Activated T-cell treated with anti-CD3 and anti-CD28 coated beads, Interleukin-2, amount 50 U/mL, for 72 hours (primary cell): ENCODE data around the gene TMEM270. TPM values are rescaled to one million over a fixed set of nuclear protein-coding genes. Genes with fewer than 3 reads are reported as not detected.
"Not testable (repeated sequence)": the region's sequence is repeated elsewhere in the genome, so short reads cannot be mapped to it uniquely, and the experiment has no call there.

Experiments used
- ATAC-seq, 2 donors: fragments of 150-1000 bp; cut with Tn5 transposase; replicated peaks in 1 of 2; 2 replicates each; pipeline ENCODE4 v1.10.0; 2021; ENCODE audit warnings: moderate library complexity in 2 of 2, mild to moderate bottlenecking in 1 of 2
- DNase-seq, 2 donors: peaks; one replicate each; pipeline ENCODE4 v3.0.0; 2021 to 2022; ENCODE audit warnings: mixed read lengths in 1 of 2
- H3K27ac Mint-ChIP-seq: one replicate; pipeline ENCODE4 v1.8.0; 2022; ENCODE audit warnings: mild to moderate bottlenecking, moderate library complexity, mixed read lengths
- H3K27me3 Mint-ChIP-seq: one replicate; pipeline ENCODE4 v1.8.0; 2022; ENCODE audit warnings: low read depth, mixed read lengths
- H3K36me3 Mint-ChIP-seq, 2 donors: one replicate each; pipeline ENCODE4 v1.8.0; 2022; ENCODE audit warnings: mixed read lengths in 2 of 2, mild to moderate bottlenecking in 1 of 2; ENCODE audit not compliant: insufficient read depth in 2 of 2
- H3K4me1 Mint-ChIP-seq: one replicate; pipeline ENCODE4 v1.8.0; 2022; ENCODE audit warnings: low read depth, mixed read lengths
- H3K4me3 Mint-ChIP-seq, 2 donors: one replicate each; pipeline ENCODE4 v1.8.0; 2022; ENCODE audit warnings: mild to moderate bottlenecking in 2 of 2, mixed read lengths in 2 of 2, moderate library complexity in 2 of 2
- H3K9me3 Mint-ChIP-seq, 2 donors: one replicate each; pipeline ENCODE4 v1.8.0; 2022; ENCODE audit warnings: mixed read lengths in 2 of 2
- total RNA-seq, 2 donors: library from RNA; stranded (reverse); gene quantifications; one replicate each; pipeline ENCODE4 v1.2.3, GENCODE V29; 2022

The TMEM270 gene
- total RNA-seq, 2 donors from 2014 or later, result not detected

GRCh38 chr7:73839290-73839689, 21.7 kb upstream of the TMEM270 start:
- Mint-ChIP-seq H3K4me1 (no peaks in the 10 kb centered on the region), H3K27me3 (peaks cover 6% of the 10 kb centered on the region), H3K27ac (no peak overlapping the region), H3K9me3 (no peaks in the 10 kb centered on the region), H3K4me3 (no peak overlapping the region), H3K36me3 (no peaks in the 10 kb centered on the region)
- DNase-seq, result no peak
- no peak for ATAC-seq

- DNase-seq (no peak), ATAC-seq (no peak)
- H3K27me3 Mint-ChIP-seq, result peaks cover 6% of the 10 kb centered on the region
- no peaks in the 10 kb centered on the region for H3K36me3 Mint-ChIP-seq
- H3K4me1 Mint-ChIP-seq, result no peaks in the 10 kb centered on the region
- no peak overlapping the region for H3K27ac Mint-ChIP-seq
- no peaks in the 10 kb centered on the region for H3K9me3 Mint-ChIP-seq
- H3K4me3 Mint-ChIP-seq, result no peak overlapping the region
Measured at GRCh38 chr7:73839743-73840714, 20.9 kb upstream of the TMEM270 start.

- no peak overlapping the region for H3K27ac Mint-ChIP-seq
- H3K4me3 Mint-ChIP-seq, result peak overlapping the region in 1 of 2 donors; percentile 60
- no peaks in the 10 kb centered on the region for H3K4me1 Mint-ChIP-seq
- no peaks in the 10 kb centered on the region for H3K9me3 Mint-ChIP-seq
- ATAC-seq, result no peak
- peaks cover 6% of the 10 kb centered on the region for H3K27me3 Mint-ChIP-seq
- H3K36me3 Mint-ChIP-seq, result no peaks in the 10 kb centered on the region
- no peak for DNase-seq
Measured at GRCh38 chr7:73840715-73841379, 20.1 kb upstream of the TMEM270 start.

GRCh38 chr7:73841689-73842066, 19.3 kb upstream of the TMEM270 start:
- Mint-ChIP-seq H3K27me3 (peaks cover 6% of the 10 kb centered on the region), H3K27ac (no peak overlapping the region), H3K36me3 (no peaks in the 10 kb centered on the region), H3K4me1 (no peaks in the 10 kb centered on the region), H3K9me3 (no peaks in the 10 kb centered on the region), H3K4me3 (peak overlapping the region; percentile 85 to 91)
- ATAC-seq (no peak), DNase-seq (no peak)

GRCh38 chr7:73842067-73842976, 18.6 kb upstream of the TMEM270 start, which contains the start of gene METTL27:
TSS of gene METTL27 (minus strand) at chr7:73842516. CDS start at chr7:73842140, 376 bp downstream.
- Mint-ChIP-seq H3K4me3 (peak within 1 kb of the TSS; percentile 85 to 91), H3K27ac (no peak within 1 kb of the TSS), H3K4me1 (no peaks in the 10 kb centered on the region), H3K36me3 (no peaks in the 10 kb centered on the region), H3K9me3 (no peaks in the 10 kb centered on the region), H3K27me3 (peaks cover 6% of the 10 kb centered on the region)
- peak; percentile 98 to 99 for ATAC-seq
- DNase-seq, result peak; percentile 91 to 94

- no peak for ATAC-seq
- Mint-ChIP-seq H3K4me3 (peak overlapping the region in 1 of 2 donors; percentile 19), H3K27ac (no peak overlapping the region), H3K9me3 (no peaks in the 10 kb centered on the region), H3K36me3 (no peaks in the 10 kb centered on the region), H3K4me1 (peaks cover 3% of the 10 kb centered on the region), H3K27me3 (peaks cover 12% of the 10 kb centered on the region)
- DNase-seq, result no peak
Measured at GRCh38 chr7:73844131-73844547, 16.8 kb upstream of the TMEM270 start.

- H3K27ac Mint-ChIP-seq, result no peak overlapping the region
- no peak overlapping the region for H3K4me3 Mint-ChIP-seq
- H3K9me3 Mint-ChIP-seq, result no peaks in the 10 kb centered on the region
- peaks cover 9% of the 10 kb centered on the region for H3K4me1 Mint-ChIP-seq
- no peak for DNase-seq
- no peaks in the 10 kb centered on the region for H3K36me3 Mint-ChIP-seq
- no peak for ATAC-seq
- peaks cover 17% of the 10 kb centered on the region for H3K27me3 Mint-ChIP-seq
Measured at GRCh38 chr7:73844848-73845460, 16.0 kb upstream of the TMEM270 start.

GRCh38 chr7:73845701-73846195, 15.2 kb upstream of the TMEM270 start:
- H3K9me3 Mint-ChIP-seq, H3K36me3 Mint-ChIP-seq, H3K27ac Mint-ChIP-seq, H3K4me3 Mint-ChIP-seq, DNase-seq, ATAC-seq: not testable (repeated sequence)
- peaks cover 11% of the 10 kb centered on the region for H3K4me1 Mint-ChIP-seq
- H3K27me3 Mint-ChIP-seq, result peaks cover 17% of the 10 kb centered on the region

GRCh38 chr7:73847941-73848723, 12.8 kb upstream of the TMEM270 start:
- Mint-ChIP-seq H3K4me3 (no peak overlapping the region), H3K27me3 (peaks cover 17% of the 10 kb centered on the region), H3K36me3 (no peaks in the 10 kb centered on the region), H3K4me1 (peaks cover 30% of the 10 kb centered on the region), H3K27ac (no peak overlapping the region), H3K9me3 (no peaks in the 10 kb centered on the region)
- DNase-seq, result no peak
- ATAC-seq, result no peak

GRCh38 chr7:73850781-73851207, 10.2 kb upstream of the TMEM270 start:
- DNase-seq (no peak), ATAC-seq (no peak)
- Mint-ChIP-seq H3K4me1 (peaks cover 37% of the 10 kb centered on the region), H3K9me3 (no peaks in the 10 kb centered on the region), H3K27me3 (peaks cover 33% of the 10 kb centered on the region), H3K4me3 (peak overlapping the region; percentile 18 to 47), H3K27ac (no peak overlapping the region), H3K36me3 (no peaks in the 10 kb centered on the region)

GRCh38 chr7:73851410-73852338, 9.3 kb upstream of the TMEM270 start:
- peaks cover 38% of the 10 kb centered on the region for H3K4me1 Mint-ChIP-seq
- H3K9me3 Mint-ChIP-seq, result no peaks in the 10 kb centered on the region
- no peaks in the 10 kb centered on the region for H3K36me3 Mint-ChIP-seq
- DNase-seq, result peak; percentile 53 to 59
- peaks cover 37% of the 10 kb centered on the region for H3K27me3 Mint-ChIP-seq
- H3K4me3 Mint-ChIP-seq, result peak overlapping the region; percentile 47 to 66
- peak overlapping the region; percentile 76 for H3K27ac Mint-ChIP-seq
- ATAC-seq, result peak; percentile 98
